GM23248 (cell line): ENCODE results near the gene XPNPEP1. TPM values are rescaled to one million over a fixed set of nuclear protein-coding genes. Genes with fewer than 3 reads are reported as not detected.

Experiments
- DNase-seq: peaks from one replicate; pipeline ENCODE4 v3.0.0-alpha.2; 2015
- H2AFZ ChIP-seq: fragments of 200-600 bp; sonication (generic); 2 replicates; pipeline ENCODE4 v1.6.1; 2016; ENCODE audit warnings: antibody characterized with exemption
- H3F3A ChIP-seq: fragments of 200-600 bp; sonication (generic); 2 replicates; pipeline ENCODE4 v1.6.1; 2016; ENCODE audit warnings: mild to moderate bottlenecking, antibody characterized with exemption, mixed run types; ENCODE audit not compliant: insufficient read depth
- H3K27ac ChIP-seq: fragments of 200-600 bp; sonication (generic); 2 replicates; pipeline ENCODE4 v1.5.1; 2016; ENCODE audit warnings: mild to moderate bottlenecking
- H3K27me3 ChIP-seq: fragments of 200-600 bp; sonication (generic); replicated peaks from 2 replicates; pipeline ENCODE4 v1.6.1; 2016; ENCODE audit warnings: mild to moderate bottlenecking; ENCODE audit not compliant: insufficient read depth
- H3K36me3 ChIP-seq: fragments of 200-600 bp; sonication (generic); 2 replicates; pipeline ENCODE4 v1.6.1; 2016; ENCODE audit warnings: low read depth, mild to moderate bottlenecking
- H3K4me1 ChIP-seq: fragments of 200-600 bp; sonication (generic); 2 replicates; pipeline ENCODE4 v1.6.1; 2016; ENCODE audit warnings: mild to moderate bottlenecking; ENCODE audit not compliant: insufficient read depth
- H3K4me2 ChIP-seq: fragments of 200-600 bp; sonication (generic); one replicate; pipeline ENCODE4 v1.6.1; 2016; ENCODE audit warnings: mild to moderate bottlenecking; ENCODE audit not compliant: unreplicated experiment
- H3K4me3 ChIP-seq: fragments of 200-600 bp; sonication (generic); 2 replicates; pipeline ENCODE4 v1.5.1; 2016; ENCODE audit warnings: mild to moderate bottlenecking
- H3K79me2 ChIP-seq: fragments of 200-600 bp; sonication (generic); 2 replicates; pipeline ENCODE4 v1.6.1; 2016; ENCODE audit warnings: mild to moderate bottlenecking; ENCODE audit not compliant: insufficient read depth
- H3K9ac ChIP-seq: fragments of 200-600 bp; sonication (generic); 2 replicates; pipeline ENCODE4 v1.6.1; 2016; ENCODE audit warnings: mild to moderate bottlenecking
- H3K9me2 ChIP-seq: fragments of 200-600 bp; sonication (generic); 2 replicates; pipeline ENCODE4 v1.6.1; 2016; ENCODE audit warnings: mixed run types, mild to moderate bottlenecking, moderate library complexity; ENCODE audit not compliant: insufficient read depth
- H3K9me3 ChIP-seq: fragments of 200-600 bp; sonication (generic); one replicate; pipeline ENCODE4 v1.6.1; 2017; ENCODE audit warnings: low read depth
- H4K20me1 ChIP-seq: fragments of 200-600 bp; sonication (generic); 2 replicates; pipeline ENCODE4 v1.6.0; 2016; ENCODE audit not compliant: insufficient read depth
- EZH2 ChIP-seq: fragments of 200-600 bp; sonication (generic); IDR thresholded peaks from 2 replicates; pipeline ENCODE4 v1.6.1; 2018; ENCODE audit warnings: antibody characterized with exemption, mild to moderate bottlenecking; ENCODE audit not compliant: insufficient read depth, poor library complexity, severe bottlenecking
- EZH2phosphoT487 ChIP-seq: fragments of 200-600 bp; sonication (generic); IDR thresholded peaks from 2 replicates; pipeline ENCODE4 v1.6.1; 2018; ENCODE audit warnings: antibody characterized with exemption, moderate library complexity, mild to moderate bottlenecking, low read depth; ENCODE audit not compliant: insufficient read depth
- WGBS, 2 experiments: methylation state at CpG; one replicate each; pipeline ENCODE4 v1.1.6; 2015 to 2017; ENCODE audit warnings: low lambda C conversion rate in 2 of 2, low coverage in 1 of 2; ENCODE audit errors: missing lambda C conversion rate in 2 of 2; 5-methylcytosine and 5-hydroxymethylcytosine counted together
- in situ Hi-C: fragments of 300-500 bp; cut with MboI; formaldehyde crosslinking; loops from 2 replicates; pipeline ENCODE4 v1.15.0; 2020
- polyA plus RNA-seq: library from polyadenylated mRNA; unstranded; fragments of >200 nt; fragmentation: Nextera tagmentation; extraction: Ambion mirVana; gene quantifications from 2 replicates; pipeline ENCODE4 v1.2.1, GENCODE V29; 2016
- total RNA-seq: library from RNA; depleted of rRNA; stranded (reverse); fragments of >200 nt; shearing (Covaris generic); gene quantifications from 2 replicates; pipeline ENCODE4 v1.2.3, GENCODE V29; 2014

Gene XPNPEP1
- total and polyA plus RNA-seq, 2 experiments from 2014 or later = 48.2 to 108 TPM

GRCh38 chr10:109953766-109954165 lies 30.5 kb upstream of the XPNPEP1 start:
- Histone ChIP-seq H3K27ac (no peak overlapping the region), H4K20me1 (no peaks in the 10 kb centered on the region), H2AFZ (no peak overlapping the region), H3K36me3 (no peaks in the 10 kb centered on the region), H3K9me2 (no peaks in the 10 kb centered on the region), H3K9me3 (no peaks in the 10 kb centered on the region), H3K4me2 (no peak overlapping the region), H3F3A (no peaks in the 10 kb centered on the region), H3K27me3 (no peaks in the 10 kb centered on the region), H3K4me1 (no peaks in the 10 kb centered on the region), H3K4me3 (no peak overlapping the region), H3K79me2 (no peaks in the 10 kb centered on the region), H3K9ac (no peak overlapping the region)
- no peak for TF ChIP-seq EZH2
- no peak for TF ChIP-seq EZH2phosphoT487
- WGBS, 2 experiments = 41 to 51% methylated on average over 2 of the region's 2 CpGs
- in situ Hi-C loops = no loop called here
- DNase-seq = no peak

- Histone ChIP-seq H3K36me3 (no peaks in the 10 kb centered on the region), H3K9me2 (no peaks in the 10 kb centered on the region), H3K9ac (no peak overlapping the region), H3K27me3 (no peaks in the 10 kb centered on the region), H3K4me1 (no peaks in the 10 kb centered on the region), H4K20me1 (no peaks in the 10 kb centered on the region), H3K27ac (no peak overlapping the region), H3F3A (no peaks in the 10 kb centered on the region), H3K4me3 (no peak overlapping the region), H3K79me2 (no peaks in the 10 kb centered on the region), H3K4me2 (no peak overlapping the region), H3K9me3 (no peaks in the 10 kb centered on the region), H2AFZ (no peak overlapping the region)
- no peak for DNase-seq
- in situ Hi-C loops = no loop called here
- TF ChIP-seq EZH2phosphoT487 = no peak
- no peak for TF ChIP-seq EZH2
Measured at GRCh38 chr10:109952526-109952925, 29.2 kb upstream of the XPNPEP1 start.

GRCh38 chr10:109947111-109947920 lies 24.0 kb upstream of the XPNPEP1 start:
- Histone ChIP-seq H3K4me1 (no peaks in the 10 kb centered on the region), H3K27ac (no peak overlapping the region), H3K4me2 (no peak overlapping the region), H3K9me2 (no peaks in the 10 kb centered on the region), H3K79me2 (no peaks in the 10 kb centered on the region), H3K4me3 (no peak overlapping the region), H4K20me1 (no peaks in the 10 kb centered on the region), H3K36me3 (no peaks in the 10 kb centered on the region), H3K27me3 (no peaks in the 10 kb centered on the region), H2AFZ (no peak overlapping the region), H3K9me3 (no peaks in the 10 kb centered on the region), H3F3A (no peaks in the 10 kb centered on the region), H3K9ac (no peak overlapping the region)
- DNase-seq = no peak
- in situ Hi-C loops = no loop called here
- TF ChIP-seq EZH2phosphoT487 (no peak), EZH2 (no peak)
- WGBS, 2 experiments = 50 to 53% methylated on average over 5 of the region's 5 CpGs

GRCh38 chr10:109946680-109947079 lies 23.4 kb upstream of the XPNPEP1 start:
- Histone ChIP-seq H3K4me1 (no peaks in the 10 kb centered on the region), H3K79me2 (no peaks in the 10 kb centered on the region), H3K4me2 (no peak overlapping the region), H3K9me2 (no peaks in the 10 kb centered on the region), H2AFZ (no peak overlapping the region), H3K9ac (no peak overlapping the region), H3K9me3 (no peaks in the 10 kb centered on the region), H4K20me1 (no peaks in the 10 kb centered on the region), H3K27ac (no peak overlapping the region), H3F3A (no peaks in the 10 kb centered on the region), H3K36me3 (no peaks in the 10 kb centered on the region), H3K27me3 (no peaks in the 10 kb centered on the region), H3K4me3 (no peak overlapping the region)
- in situ Hi-C loops = no loop called here
- no peak for DNase-seq
- TF ChIP-seq EZH2phosphoT487 (no peak), EZH2 (no peak)
- WGBS, 2 experiments = 74 to 80% methylated on average over 3 of the region's 3 CpGs
